Measurements from ENCODE around the gene OXCT2. TPM values are rescaled to one million over a fixed set of nuclear protein-coding genes. Genes with fewer than 3 reads are reported as not detected.
A peak's percentile ranks its signal among the peaks of the same experiment; 100 is the strongest.
"Not testable (repeated sequence)": the region's sequence is repeated elsewhere in the genome, so short reads cannot be mapped to it uniquely, and the experiment has no call there.

The OXCT2 gene
- polyA plus RNA-seq, 4 donors, result 1.0 to 3.5 (median 3.0) TPM

- not testable (repeated sequence) for H3K27me3 ChIP-seq (ENCODE audit: control insufficient read depth in 3 of 3, insufficient read depth in 3 of 3, low read length in 3 of 3); H3K27ac ChIP-seq (ENCODE audit: low read depth in 1 of 3, low read length in 2 of 3); H3K4me3 ChIP-seq (ENCODE audit: low read depth in 1 of 3, low read length in 3 of 3); H3K36me3 ChIP-seq (ENCODE audit: control insufficient read depth in 3 of 3, insufficient read depth in 2 of 3, low read depth in 1 of 3, low read length in 3 of 3); FAIRE-seq; H3K4me1 ChIP-seq (ENCODE audit: control insufficient read depth in 3 of 3, insufficient read depth in 2 of 3, low read depth in 1 of 3, low read length in 2 of 3); H3K9me3 ChIP-seq (ENCODE audit: control insufficient read depth in 2 of 2, insufficient read depth in 1 of 2, low read depth in 1 of 2, low read length in 1 of 2); DNase-seq
- WGBS, 3 donors, result 64 to 74% (median 73%) methylated on average over 8 to 14 of the region's 20 CpGs
Measured at GRCh38 chr1:39775676-39776399, 4.7 kb upstream of the OXCT2 start.

- not testable (repeated sequence) for H3K4me3 ChIP-seq (ENCODE audit: low read depth in 1 of 3, low read length in 3 of 3); H3K27ac ChIP-seq (ENCODE audit: low read depth in 1 of 3, low read length in 2 of 3); H3K27me3 ChIP-seq (ENCODE audit: control insufficient read depth in 3 of 3, insufficient read depth in 3 of 3, low read length in 3 of 3); H3K36me3 ChIP-seq (ENCODE audit: control insufficient read depth in 3 of 3, insufficient read depth in 2 of 3, low read depth in 1 of 3, low read length in 3 of 3); H3K9me3 ChIP-seq (ENCODE audit: control insufficient read depth in 2 of 2, insufficient read depth in 1 of 2, low read depth in 1 of 2, low read length in 1 of 2); H3K4me1 ChIP-seq (ENCODE audit: control insufficient read depth in 3 of 3, insufficient read depth in 2 of 3, low read depth in 1 of 3, low read length in 2 of 3); FAIRE-seq
- WGBS, 3 donors, result 29 to 63% (median 43%) methylated on average over 11 of the region's 11 CpGs
- peak; percentile 44 to 70 for DNase-seq
Measured at GRCh38 chr1:39775141-39775540, 4.0 kb upstream of the OXCT2 start.

GRCh38 chr1:39773369-39773979 is 2.3 kb upstream of the OXCT2 start:
- not testable (repeated sequence) for DNase-seq; FAIRE-seq; H3K27ac ChIP-seq (ENCODE audit: low read depth in 1 of 3, low read length in 2 of 3); H3K36me3 ChIP-seq (ENCODE audit: control insufficient read depth in 3 of 3, insufficient read depth in 2 of 3, low read depth in 1 of 3, low read length in 3 of 3); H3K4me3 ChIP-seq (ENCODE audit: low read depth in 1 of 3, low read length in 3 of 3); H3K9me3 ChIP-seq (ENCODE audit: control insufficient read depth in 2 of 2, insufficient read depth in 1 of 2, low read depth in 1 of 2, low read length in 1 of 2); H3K27me3 ChIP-seq (ENCODE audit: control insufficient read depth in 3 of 3, insufficient read depth in 3 of 3, low read length in 3 of 3); H3K4me1 ChIP-seq (ENCODE audit: control insufficient read depth in 3 of 3, insufficient read depth in 2 of 3, low read depth in 1 of 3, low read length in 2 of 3)
- WGBS, 3 donors, result 75% methylated on average over 3 of the region's 23 CpGs; no CpG with 5 or more reads in 2 of the 3 donors

GRCh38 chr1:39770100-39771021 is 787 bp downstream of the OXCT2 start:
- not testable (repeated sequence) for H3K27me3 ChIP-seq (ENCODE audit: control insufficient read depth in 3 of 3, insufficient read depth in 3 of 3, low read length in 3 of 3); FAIRE-seq; H3K9me3 ChIP-seq (ENCODE audit: control insufficient read depth in 2 of 2, insufficient read depth in 1 of 2, low read depth in 1 of 2, low read length in 1 of 2); H3K36me3 ChIP-seq (ENCODE audit: control insufficient read depth in 3 of 3, insufficient read depth in 2 of 3, low read depth in 1 of 3, low read length in 3 of 3); H3K27ac ChIP-seq (ENCODE audit: low read depth in 1 of 3, low read length in 2 of 3); H3K4me1 ChIP-seq (ENCODE audit: control insufficient read depth in 3 of 3, insufficient read depth in 2 of 3, low read depth in 1 of 3, low read length in 2 of 3); DNase-seq; H3K4me3 ChIP-seq (ENCODE audit: low read depth in 1 of 3, low read length in 3 of 3)
- 27 to 53% (median 46%) methylated on average over 18 to 23 of the region's 71 CpGs for WGBS, 3 donors

- H3K27ac ChIP-seq (ENCODE audit: low read depth in 1 of 3, low read length in 2 of 3), result not testable (repeated sequence)
Measured at GRCh38 chr1:39769502-39769901, 1.6 kb downstream of the OXCT2 start.

GRCh38 chr1:39766466-39766865 is 4.7 kb downstream of the OXCT2 start:
- not testable (repeated sequence) for DNase-seq; H3K9me3 ChIP-seq (ENCODE audit: control insufficient read depth in 2 of 2, insufficient read depth in 1 of 2, low read depth in 1 of 2, low read length in 1 of 2); H3K27me3 ChIP-seq (ENCODE audit: control insufficient read depth in 3 of 3, insufficient read depth in 3 of 3, low read length in 3 of 3); H3K4me3 ChIP-seq (ENCODE audit: low read depth in 1 of 3, low read length in 3 of 3); H3K4me1 ChIP-seq (ENCODE audit: control insufficient read depth in 3 of 3, insufficient read depth in 2 of 3, low read depth in 1 of 3, low read length in 2 of 3)
- peak; percentile 70 for FAIRE-seq
- Histone ChIP-seq H3K36me3 (ENCODE audit: control insufficient read depth in 3 of 3, insufficient read depth in 2 of 3, low read depth in 1 of 3, low read length in 3 of 3) (peaks cover 0 to 12% (median 3%) of the 10 kb centered on the region in 3 donors), H3K27ac (ENCODE audit: low read depth in 1 of 3, low read length in 2 of 3) (peak overlapping the region in 1 of 3 donors; percentile 64)
- 17 to 40% (median 22%) methylated on average over 1 to 2 of the region's 5 CpGs for WGBS, 3 donors

More at GRCh38 chr1:39769502-39769901, 1.6 kb downstream of the OXCT2 start:
- not testable (repeated sequence) for H3K9me3 ChIP-seq (ENCODE audit: control insufficient read depth in 2 of 2, insufficient read depth in 1 of 2, low read depth in 1 of 2, low read length in 1 of 2); H3K27me3 ChIP-seq (ENCODE audit: control insufficient read depth in 3 of 3, insufficient read depth in 3 of 3, low read length in 3 of 3); H3K36me3 ChIP-seq (ENCODE audit: control insufficient read depth in 3 of 3, insufficient read depth in 2 of 3, low read depth in 1 of 3, low read length in 3 of 3); H3K4me1 ChIP-seq (ENCODE audit: control insufficient read depth in 3 of 3, insufficient read depth in 2 of 3, low read depth in 1 of 3, low read length in 2 of 3); FAIRE-seq; H3K4me3 ChIP-seq (ENCODE audit: low read depth in 1 of 3, low read length in 3 of 3); DNase-seq
- 74 to 83% (median 80%) methylated on average over 10 to 18 of the region's 19 CpGs for WGBS, 3 donors

- WGBS, 3 donors, result 87 to 95% (median 93%) methylated on average over 6 to 12 of the region's 19 CpGs
- FAIRE-seq, result not testable (repeated sequence)
Measured at GRCh38 chr1:39764512-39764911, 6.6 kb downstream of the OXCT2 start.

GRCh38 chr1:39763619-39764374 is 7.4 kb downstream of the OXCT2 start:
- DNase-seq; H3K27me3 ChIP-seq (ENCODE audit: control insufficient read depth in 3 of 3, insufficient read depth in 3 of 3, low read length in 3 of 3); H3K4me1 ChIP-seq (ENCODE audit: control insufficient read depth in 3 of 3, insufficient read depth in 2 of 3, low read depth in 1 of 3, low read length in 2 of 3); H3K4me3 ChIP-seq (ENCODE audit: low read depth in 1 of 3, low read length in 3 of 3); H3K9me3 ChIP-seq (ENCODE audit: control insufficient read depth in 2 of 2, insufficient read depth in 1 of 2, low read depth in 1 of 2, low read length in 1 of 2); H3K27ac ChIP-seq (ENCODE audit: low read depth in 1 of 3, low read length in 2 of 3); FAIRE-seq: not testable (repeated sequence)
- WGBS, 3 donors, result 78 to 82% (median 79%) methylated on average over 13 to 15 of the region's 18 CpGs
- peaks cover 0 to 34% (median 3%) of the 10 kb centered on the region in 3 donors for H3K36me3 ChIP-seq (ENCODE audit: control insufficient read depth in 3 of 3, insufficient read depth in 2 of 3, low read depth in 1 of 3, low read length in 3 of 3)

More at GRCh38 chr1:39764512-39764911, 6.6 kb downstream of the OXCT2 start:
- H3K9me3 ChIP-seq (ENCODE audit: control insufficient read depth in 2 of 2, insufficient read depth in 1 of 2, low read depth in 1 of 2, low read length in 1 of 2); H3K27me3 ChIP-seq (ENCODE audit: control insufficient read depth in 3 of 3, insufficient read depth in 3 of 3, low read length in 3 of 3); H3K27ac ChIP-seq (ENCODE audit: low read depth in 1 of 3, low read length in 2 of 3); H3K4me3 ChIP-seq (ENCODE audit: low read depth in 1 of 3, low read length in 3 of 3); H3K4me1 ChIP-seq (ENCODE audit: control insufficient read depth in 3 of 3, insufficient read depth in 2 of 3, low read depth in 1 of 3, low read length in 2 of 3); DNase-seq: not testable (repeated sequence)
- peaks cover 0 to 27% (median 3%) of the 10 kb centered on the region in 3 donors for H3K36me3 ChIP-seq (ENCODE audit: control insufficient read depth in 3 of 3, insufficient read depth in 2 of 3, low read depth in 1 of 3, low read length in 3 of 3)

Data from small intestine (tissue), 7 donors.